Neural progenitor cell (in vitro differentiated cells): ENCODE results near the gene HCK. TPM values are rescaled to one million over a fixed set of nuclear protein-coding genes. Genes with fewer than 3 reads are reported as not detected.

Experiments
- DNase-seq: peaks from one replicate; pipeline ENCODE4 v3.0.0-alpha.2; 2016; ENCODE audit warnings: low spot score
- H2AFZ ChIP-seq: fragments of 200-600 bp; sonication (generic); replicated peaks from 2 replicates; pipeline ENCODE4 v1.6.1; 2016; ENCODE audit warnings: antibody characterized with exemption
- H3F3A ChIP-seq: fragments of 200-600 bp; sonication (generic); 2 replicates; pipeline ENCODE4 v1.6.1; 2016; ENCODE audit warnings: antibody characterized with exemption, low read depth
- H3K27ac ChIP-seq: fragments of 200-600 bp; sonication (generic); 2 replicates; pipeline ENCODE4 v1.5.1; 2016; ENCODE audit warnings: mild to moderate bottlenecking
- H3K27me3 ChIP-seq: fragments of 200-600 bp; sonication (generic); 2 replicates; pipeline ENCODE4 v1.6.1; 2016; ENCODE audit warnings: mild to moderate bottlenecking, moderate library complexity
- H3K36me3 ChIP-seq: fragments of 200-600 bp; sonication (generic); 2 replicates; pipeline ENCODE4 v1.5.1; 2016
- H3K4me1 ChIP-seq: fragments of 200-600 bp; sonication (generic); 2 replicates; pipeline ENCODE4 v1.6.1; 2016; ENCODE audit warnings: mixed run types
- H3K4me2 ChIP-seq: fragments of 200-600 bp; sonication (generic); 2 replicates; pipeline ENCODE4 v1.6.1; 2016
- H3K4me3 ChIP-seq: fragments of 200-600 bp; sonication (generic); 2 replicates; pipeline ENCODE4 v1.5.1; 2016
- H3K79me2 ChIP-seq: fragments of 200-600 bp; sonication (generic); 2 replicates; pipeline ENCODE4 v1.6.1; 2016; ENCODE audit warnings: low read depth
- H3K9ac ChIP-seq: fragments of 200-600 bp; sonication (generic); 2 replicates; pipeline ENCODE4 v1.6.1; 2016
- H3K9me3 ChIP-seq: fragments of 200-600 bp; sonication (generic); 2 replicates; pipeline ENCODE4 v1.5.1; 2016; ENCODE audit warnings: low read depth
- H4K20me1 ChIP-seq: fragments of 200-600 bp; sonication (generic); 2 replicates; pipeline ENCODE4 v1.6.1; 2016; ENCODE audit warnings: low read depth
- H3K27ac Mint-ChIP-seq: 3 replicates; pipeline ENCODE4 v1.8.0; 2021; ENCODE audit warnings: mixed read lengths
- H3K27me3 Mint-ChIP-seq: 2 replicates; pipeline ENCODE4 v1.8.0; 2022; ENCODE audit warnings: low read depth, mild to moderate bottlenecking, inconsistent platforms, moderate library complexity, mixed read lengths; ENCODE audit not compliant: insufficient read depth
- H3K36me3 Mint-ChIP-seq: 3 replicates; pipeline ENCODE4 v1.8.0; 2021; ENCODE audit warnings: mixed read lengths
- H3K4me1 Mint-ChIP-seq: 3 replicates; pipeline ENCODE4 v1.8.0; 2021; ENCODE audit warnings: mixed read lengths
- H3K4me3 Mint-ChIP-seq: 3 replicates; pipeline ENCODE4 v1.8.0; 2021; ENCODE audit warnings: mild to moderate bottlenecking, moderate library complexity, mixed read lengths
- H3K9me3 Mint-ChIP-seq: 3 replicates; pipeline ENCODE4 v1.8.0; 2020; ENCODE audit warnings: mixed read lengths
- CTCF ChIP-seq: fragments of 200-600 bp; sonication (generic); IDR thresholded peaks from 2 replicates; pipeline ENCODE4 v1.5.1; 2017; ENCODE audit warnings: antibody characterized with exemption, mild to moderate bottlenecking
- EZH2 ChIP-seq: fragments of 200-600 bp; sonication (generic); IDR thresholded peaks from 2 replicates; pipeline ENCODE4 v1.6.1; 2017; ENCODE audit warnings: antibody characterized with exemption, mild to moderate bottlenecking, moderate library complexity
- EZH2phosphoT487 ChIP-seq: fragments of 200-600 bp; sonication (generic); IDR thresholded peaks from 2 replicates; pipeline ENCODE4 v1.6.1; 2017; ENCODE audit warnings: antibody characterized with exemption
- total RNA-seq: library from RNA; depleted of rRNA; stranded (reverse); fragments of >200 nt; gene quantifications from 2 replicates; pipeline ENCODE4 v1.2.3, GENCODE V29; 2015; ENCODE audit warnings: low replicate concordance

Gene HCK
- total RNA-seq, 1 donor from 2014 or later, result not detected

GRCh38 chr20:32091888-32092346 is 39.9 kb downstream of the HCK start:
- Mint-ChIP-seq H3K27ac (no peak overlapping the region), H3K27me3 (peaks cover 7% of the 10 kb centered on the region), H3K9me3 (no peaks in the 10 kb centered on the region), H3K4me1 (peaks cover 17% of the 10 kb centered on the region), H3K4me3 (no peak overlapping the region), H3K36me3 (no peaks in the 10 kb centered on the region)
- H3K4me1 ChIP-seq, result peaks cover 7% of the 10 kb centered on the region
- H2AFZ ChIP-seq, result peak overlapping the region; percentile 8
- no peaks in the 10 kb centered on the region for H4K20me1 ChIP-seq
- H3K27ac ChIP-seq, result no peak overlapping the region
- peak; percentile 92 for DNase-seq
- peaks cover 11% of the 10 kb centered on the region for H3K27me3 ChIP-seq
- H3K36me3 ChIP-seq, result no peaks in the 10 kb centered on the region
- H3K4me3 ChIP-seq, result no peak overlapping the region
- no peak overlapping the region for H3K9ac ChIP-seq
- H3K79me2 ChIP-seq, result no peaks in the 10 kb centered on the region
- H3K4me2 ChIP-seq, result no peak overlapping the region
- no peaks in the 10 kb centered on the region for H3K9me3 ChIP-seq
- TF ChIP-seq CTCF (peak; percentile 96), EZH2 (no peak)
- H3F3A ChIP-seq, result peaks cover 6% of the 10 kb centered on the region

GRCh38 chr20:32098786-32099185 is 46.7 kb downstream of the HCK start:
- H3K79me2 ChIP-seq, result no peaks in the 10 kb centered on the region
- H3K9me3 Mint-ChIP-seq, result no peaks in the 10 kb centered on the region
- H3K4me3 Mint-ChIP-seq, result no peak overlapping the region
- H2AFZ ChIP-seq, result no peak overlapping the region
- H3K9me3 ChIP-seq, result no peaks in the 10 kb centered on the region
- H3K9ac ChIP-seq, result no peak overlapping the region
- peaks cover 34% of the 10 kb centered on the region for H3K27me3 ChIP-seq
- H3K27me3 Mint-ChIP-seq, result peaks cover 15% of the 10 kb centered on the region
- H3K4me1 ChIP-seq, result no peaks in the 10 kb centered on the region
- TF ChIP-seq EZH2 (no peak), EZH2phosphoT487 (no peak), CTCF (no peak)
- no peaks in the 10 kb centered on the region for H3K4me1 Mint-ChIP-seq
- no peak overlapping the region for H3K4me3 ChIP-seq
- peak overlapping the region; percentile 74 for H3K27ac Mint-ChIP-seq
- H4K20me1 ChIP-seq, result no peaks in the 10 kb centered on the region
- no peak overlapping the region for H3K4me2 ChIP-seq
- H3K36me3 Mint-ChIP-seq, result no peaks in the 10 kb centered on the region
- H3K27ac ChIP-seq, result no peak overlapping the region
- DNase-seq, result no peak
- no peaks in the 10 kb centered on the region for H3K36me3 ChIP-seq
- H3F3A ChIP-seq, result no peaks in the 10 kb centered on the region

GRCh38 chr20:32108814-32109391 is 56.9 kb downstream of the HCK start:
- no peak for DNase-seq
- no peak overlapping the region for H3K9ac ChIP-seq
- no peaks in the 10 kb centered on the region for H3F3A ChIP-seq
- H3K79me2 ChIP-seq, result peaks cover 43% of the 10 kb centered on the region
- no peak for TF ChIP-seq CTCF
- H3K4me1 Mint-ChIP-seq, result peaks cover 17% of the 10 kb centered on the region
- no peaks in the 10 kb centered on the region for H3K27me3 Mint-ChIP-seq
- H3K36me3 Mint-ChIP-seq, result peaks cover 4% of the 10 kb centered on the region
- peak overlapping the region; percentile 100 for H3K27ac Mint-ChIP-seq
- peaks cover 24% of the 10 kb centered on the region for H3K27me3 ChIP-seq
- H3K4me3 Mint-ChIP-seq, result peak overlapping the region; percentile 97
- peaks cover 7% of the 10 kb centered on the region for H3K4me1 ChIP-seq
- H3K9me3 Mint-ChIP-seq, result no peaks in the 10 kb centered on the region
- no peak overlapping the region for H3K27ac ChIP-seq
- H3K4me2 ChIP-seq, result no peak overlapping the region
- H4K20me1 ChIP-seq, result peaks cover 2% of the 10 kb centered on the region
- H3K9me3 ChIP-seq, result no peaks in the 10 kb centered on the region
- H3K4me3 ChIP-seq, result no peak overlapping the region
- no peaks in the 10 kb centered on the region for H3K36me3 ChIP-seq
- H2AFZ ChIP-seq, result peak overlapping the region; percentile 100
